ENCODE data around the gene TTLL9. TPM values are rescaled to one million over a fixed set of nuclear protein-coding genes. Genes with fewer than 3 reads are reported as not detected.

TTLL9 gene
- total and polyA plus RNA-seq, 8 donors, result 0.15 to 0.43 (median 0.18) TPM; not detected in 5

DNA sequence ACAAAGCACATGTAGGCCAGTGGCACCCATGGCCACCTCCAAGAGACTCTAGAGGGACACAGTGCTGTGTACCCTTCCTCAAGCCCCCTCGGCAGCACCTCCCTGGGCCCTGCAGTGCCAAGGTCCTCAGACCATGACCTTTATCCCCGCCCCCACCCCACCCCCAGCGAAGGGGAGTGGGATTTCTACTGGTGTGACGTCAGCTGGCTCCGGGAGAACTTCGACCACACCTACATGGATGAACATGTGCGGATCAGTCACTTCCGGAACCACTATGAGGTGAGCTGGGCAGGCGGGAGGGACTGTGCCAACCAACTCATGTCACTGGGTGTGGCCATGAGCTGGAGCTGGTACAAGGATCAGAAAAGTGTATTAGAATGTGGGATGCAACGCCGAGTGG, 38.0 kb downstream of the TTLL9 start:
- intact Hi-C loops (cut with DNase I; ENCODE audit: low total_unique reads), result no loop called here
- no peaks in the 10 kb centered on the region for H3K9me3 ChIP-seq
- H3K27me3 ChIP-seq, result no peaks in the 10 kb centered on the region
- no peak overlapping the region for H3K27ac ChIP-seq
- TF ChIP-seq POLR2A (IDR thresholded peaks at IDR 0.05), result no peak
- TF ChIP-seq POLR2AphosphoS5 (IDR thresholded peaks at IDR 0.05), result no peak
- TF ChIP-seq, protein P1, sequence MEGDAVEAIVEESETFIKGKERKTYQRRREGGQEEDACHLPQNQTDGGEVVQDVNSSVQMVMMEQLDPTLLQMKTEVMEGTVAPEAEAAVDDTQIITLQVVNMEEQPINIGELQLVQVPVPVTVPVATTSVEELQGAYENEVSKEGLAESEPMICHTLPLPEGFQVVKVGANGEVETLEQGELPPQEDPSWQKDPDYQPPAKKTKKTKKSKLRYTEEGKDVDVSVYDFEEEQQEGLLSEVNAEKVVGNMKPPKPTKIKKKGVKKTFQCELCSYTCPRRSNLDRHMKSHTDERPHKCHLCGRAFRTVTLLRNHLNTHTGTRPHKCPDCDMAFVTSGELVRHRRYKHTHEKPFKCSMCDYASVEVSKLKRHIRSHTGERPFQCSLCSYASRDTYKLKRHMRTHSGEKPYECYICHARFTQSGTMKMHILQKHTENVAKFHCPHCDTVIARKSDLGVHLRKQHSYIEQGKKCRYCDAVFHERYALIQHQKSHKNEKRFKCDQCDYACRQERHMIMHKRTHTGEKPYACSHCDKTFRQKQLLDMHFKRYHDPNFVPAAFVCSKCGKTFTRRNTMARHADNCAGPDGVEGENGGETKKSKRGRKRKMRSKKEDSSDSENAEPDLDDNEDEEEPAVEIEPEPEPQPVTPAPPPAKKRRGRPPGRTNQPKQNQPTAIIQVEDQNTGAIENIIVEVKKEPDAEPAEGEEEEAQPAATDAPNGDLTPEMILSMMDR (IDR thresholded peaks at IDR 0.05), result no peak
- TF ChIP-seq EP300 (IDR thresholded peaks at IDR 0.05), result no peak
- WGBS, 5 donors, result 72 to 84% (median 79%) methylated on average over 11 of the region's 11 CpGs
- no peak overlapping the region for H3K4me3 ChIP-seq
- no peak for DNase-seq
- H3K36me3 ChIP-seq, result no peaks in the 10 kb centered on the region
- no peaks in the 10 kb centered on the region for H3K4me1 ChIP-seq

- Histone ChIP-seq H3K4me3 (no peak overlapping the region), H3K36me3 (no peaks in the 10 kb centered on the region), H3K9me3 (no peaks in the 10 kb centered on the region), H3K27me3 (no peaks in the 10 kb centered on the region), H3K4me1 (no peaks in the 10 kb centered on the region), H3K27ac (no peak overlapping the region)
- 89 to 92% (median 91%) methylated on average over 12 to 17 of the region's 17 CpGs for WGBS, 5 donors
- no peak for DNase-seq
- intact Hi-C loops (cut with DNase I; ENCODE audit: low total_unique reads), result no loop called here
- no peak for TF ChIP-seq POLR2AphosphoS5 (IDR thresholded peaks at IDR 0.05)
- no peak for TF ChIP-seq EP300 (IDR thresholded peaks at IDR 0.05)
- TF ChIP-seq, protein P1 (IDR thresholded peaks at IDR 0.05), result no peak
- TF ChIP-seq POLR2A (IDR thresholded peaks at IDR 0.05), result no peak
Observed at GRCh38 chr20:31909253-31910070, 39.0 kb downstream of the TTLL9 start.

GRCh38 chr20:31910071-31910803, 39.8 kb downstream of the TTLL9 start:
- no peaks in the 10 kb centered on the region for H3K9me3 ChIP-seq
- no peaks in the 10 kb centered on the region for H3K4me1 ChIP-seq
- intact Hi-C loops (cut with DNase I; ENCODE audit: low total_unique reads), result no loop called here
- H3K27me3 ChIP-seq, result no peaks in the 10 kb centered on the region
- no peak overlapping the region for H3K27ac ChIP-seq
- no peak for TF ChIP-seq POLR2AphosphoS5 (IDR thresholded peaks at IDR 0.05)
- DNase-seq, result no peak
- 77 to 96% (median 86%) methylated on average over 3 to 4 of the region's 4 CpGs for WGBS, 5 donors
- H3K4me3 ChIP-seq, result no peak overlapping the region
- no peaks in the 10 kb centered on the region for H3K36me3 ChIP-seq

- intact Hi-C loops (cut with DNase I; ENCODE audit: low total_unique reads), result no loop called here
- no peaks in the 10 kb centered on the region for H3K36me3 ChIP-seq
- WGBS, 5 donors, result 64 to 81% (median 69%) methylated on average over 12 to 15 of the region's 15 CpGs
- H3K9me3 ChIP-seq, result no peaks in the 10 kb centered on the region
- TF ChIP-seq, protein P1 (IDR thresholded peaks at IDR 0.05), result no peak
- TF ChIP-seq EP300 (IDR thresholded peaks at IDR 0.05), result no peak
- no peak for DNase-seq
- H3K4me3 ChIP-seq, result no peak overlapping the region
- H3K4me1 ChIP-seq, result no peaks in the 10 kb centered on the region
- peaks cover 0 to under 1% (median 0%) of the 10 kb centered on the region in 3 donors for H3K27me3 ChIP-seq
- H3K27ac ChIP-seq, result no peak overlapping the region
Observed at GRCh38 chr20:31913431-31914157, 43.2 kb downstream of the TTLL9 start.

Measured in stomach (tissue), 9 donors.